MM.1S (cell line): Measurements from ENCODE around the gene ARHGDIB.

ENCODE experiments used
- DNase-seq: peaks from one replicate; pipeline ENCODE4 v3.0.0-alpha.2; 2015
- H2AFZ ChIP-seq: fragments of 300-600 bp; sonication (generic); 2 replicates; pipeline ENCODE4 v1.6.0; 2016; ENCODE audit warnings: antibody characterized with exemption, low read length
- H3F3A ChIP-seq: fragments of 300-600 bp; sonication (generic); 2 replicates; pipeline ENCODE4 v1.6.1; 2016; ENCODE audit warnings: mild to moderate bottlenecking, antibody characterized with exemption, low read length, moderate library complexity, mixed read lengths; ENCODE audit not compliant: insufficient read depth
- H3K27ac ChIP-seq: fragments of 300-600 bp; sonication (generic); 2 replicates; pipeline ENCODE4 v1.5.1; 2016; ENCODE audit warnings: mild to moderate bottlenecking, low read length
- H3K27me3 ChIP-seq: fragments of 300-600 bp; sonication (generic); replicated peaks from 2 replicates; pipeline ENCODE4 v1.6.0; 2016; ENCODE audit warnings: low read length; ENCODE audit not compliant: insufficient read depth
- H3K36me3 ChIP-seq: fragments of 300-600 bp; sonication (generic); replicated peaks from 2 replicates; pipeline ENCODE4 v1.6.1; 2016; ENCODE audit warnings: mild to moderate bottlenecking, low read length, mixed read lengths; ENCODE audit not compliant: insufficient read depth
- H3K4me1 ChIP-seq: fragments of 300-600 bp; sonication (generic); 2 replicates; pipeline ENCODE4 v1.6.1; 2016; ENCODE audit warnings: low read length, mixed read lengths
- H3K4me2 ChIP-seq: fragments of 300-600 bp; sonication (generic); 2 replicates; pipeline ENCODE4 v1.6.0; 2016; ENCODE audit warnings: low read depth, low read length
- H3K4me3 ChIP-seq: fragments of 300-600 bp; sonication (generic); 2 replicates; pipeline ENCODE4 v1.5.1; 2016; ENCODE audit warnings: low read length, mixed read lengths
- H3K79me2 ChIP-seq: fragments of 300-600 bp; sonication (generic); 2 replicates; pipeline ENCODE4 v1.6.1; 2016; ENCODE audit warnings: mixed run types, low read length, mixed read lengths
- H3K9ac ChIP-seq: fragments of 300-600 bp; sonication (generic); 2 replicates; pipeline ENCODE4 v1.6.1; 2016; ENCODE audit warnings: low read length, mixed read lengths
- H3K9me2 ChIP-seq: fragments of 300-600 bp; sonication (generic); replicated peaks from 2 replicates; pipeline ENCODE4 v1.6.1; 2016; ENCODE audit warnings: mild to moderate bottlenecking, low read length, mixed read lengths; ENCODE audit not compliant: insufficient read depth
- H3K9me3 ChIP-seq: fragments of 300-600 bp; sonication (generic); replicated peaks from 2 replicates; pipeline ENCODE4 v1.6.1; 2016; ENCODE audit warnings: mild to moderate bottlenecking, low read length, mixed read lengths; ENCODE audit not compliant: insufficient read depth
- H4K20me1 ChIP-seq: fragments of 300-600 bp; sonication (generic); 2 replicates; pipeline ENCODE4 v1.6.1; 2016; ENCODE audit warnings: mild to moderate bottlenecking, low read length, moderate library complexity, mixed read lengths; ENCODE audit not compliant: insufficient read depth
- EZH2 ChIP-seq: fragments of 300-600 bp; sonication (generic); optimal IDR thresholded peaks from 2 replicates; pipeline ENCODE3; 2017; ENCODE audit warnings: low read depth, mild to moderate bottlenecking, antibody characterized with exemption, low read length, mixed read lengths
- EZH2phosphoT487 ChIP-seq: fragments of 300-600 bp; sonication (generic); IDR thresholded peaks from 2 replicates; pipeline ENCODE4 v1.6.1; 2018; ENCODE audit warnings: antibody characterized with exemption, low read length
- TF ChIP-seq, protein P1 (sequence below): fragments of 300-600 bp; sonication (generic); IDR thresholded peaks from 2 replicates; pipeline ENCODE4 v1.5.1; 2016; ENCODE audit warnings: antibody characterized with exemption, low read length, mixed read lengths

Gene ARHGDIB

DNA sequence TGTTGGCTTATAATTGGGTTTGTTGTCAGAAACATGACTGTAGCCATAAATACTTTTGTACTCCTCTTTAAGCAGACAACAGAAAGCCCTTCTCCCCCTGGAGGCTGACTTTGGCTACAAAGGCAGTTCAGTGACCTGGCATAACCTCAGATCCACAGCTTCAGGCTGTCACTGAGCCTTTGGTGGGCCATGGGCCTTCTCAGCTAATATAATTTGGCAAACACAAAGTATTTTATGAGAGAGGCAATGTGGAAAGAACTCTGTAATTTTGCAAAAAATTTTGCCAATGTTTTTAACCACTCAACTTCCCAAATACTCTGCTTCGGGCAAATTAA is 60.2 kb downstream of the ARHGDIB start:
- Histone ChIP-seq H3K9me2 (no peaks in the 10 kb centered on the region), H3K4me2 (no peak overlapping the region), H3K9me3 (no peaks in the 10 kb centered on the region), H2AFZ (no peak overlapping the region), H3F3A (no peaks in the 10 kb centered on the region), H4K20me1 (no peaks in the 10 kb centered on the region), H3K4me1 (0 out of 2 replicates have a peak, but pooled peaks cover 9% of the 10 kb centered on the region), H3K4me3 (no peak overlapping the region), H3K36me3 (no peaks in the 10 kb centered on the region), H3K9ac (no peak overlapping the region), H3K27ac (no peak overlapping the region), H3K27me3 (no peaks in the 10 kb centered on the region), H3K79me2 (no peaks in the 10 kb centered on the region)
- DNase-seq: no peak
- TF ChIP-seq EZH2 (no peak), EZH2phosphoT487 (no peak)
- TF ChIP-seq, protein P1, sequence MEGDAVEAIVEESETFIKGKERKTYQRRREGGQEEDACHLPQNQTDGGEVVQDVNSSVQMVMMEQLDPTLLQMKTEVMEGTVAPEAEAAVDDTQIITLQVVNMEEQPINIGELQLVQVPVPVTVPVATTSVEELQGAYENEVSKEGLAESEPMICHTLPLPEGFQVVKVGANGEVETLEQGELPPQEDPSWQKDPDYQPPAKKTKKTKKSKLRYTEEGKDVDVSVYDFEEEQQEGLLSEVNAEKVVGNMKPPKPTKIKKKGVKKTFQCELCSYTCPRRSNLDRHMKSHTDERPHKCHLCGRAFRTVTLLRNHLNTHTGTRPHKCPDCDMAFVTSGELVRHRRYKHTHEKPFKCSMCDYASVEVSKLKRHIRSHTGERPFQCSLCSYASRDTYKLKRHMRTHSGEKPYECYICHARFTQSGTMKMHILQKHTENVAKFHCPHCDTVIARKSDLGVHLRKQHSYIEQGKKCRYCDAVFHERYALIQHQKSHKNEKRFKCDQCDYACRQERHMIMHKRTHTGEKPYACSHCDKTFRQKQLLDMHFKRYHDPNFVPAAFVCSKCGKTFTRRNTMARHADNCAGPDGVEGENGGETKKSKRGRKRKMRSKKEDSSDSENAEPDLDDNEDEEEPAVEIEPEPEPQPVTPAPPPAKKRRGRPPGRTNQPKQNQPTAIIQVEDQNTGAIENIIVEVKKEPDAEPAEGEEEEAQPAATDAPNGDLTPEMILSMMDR: no peak

DNA sequence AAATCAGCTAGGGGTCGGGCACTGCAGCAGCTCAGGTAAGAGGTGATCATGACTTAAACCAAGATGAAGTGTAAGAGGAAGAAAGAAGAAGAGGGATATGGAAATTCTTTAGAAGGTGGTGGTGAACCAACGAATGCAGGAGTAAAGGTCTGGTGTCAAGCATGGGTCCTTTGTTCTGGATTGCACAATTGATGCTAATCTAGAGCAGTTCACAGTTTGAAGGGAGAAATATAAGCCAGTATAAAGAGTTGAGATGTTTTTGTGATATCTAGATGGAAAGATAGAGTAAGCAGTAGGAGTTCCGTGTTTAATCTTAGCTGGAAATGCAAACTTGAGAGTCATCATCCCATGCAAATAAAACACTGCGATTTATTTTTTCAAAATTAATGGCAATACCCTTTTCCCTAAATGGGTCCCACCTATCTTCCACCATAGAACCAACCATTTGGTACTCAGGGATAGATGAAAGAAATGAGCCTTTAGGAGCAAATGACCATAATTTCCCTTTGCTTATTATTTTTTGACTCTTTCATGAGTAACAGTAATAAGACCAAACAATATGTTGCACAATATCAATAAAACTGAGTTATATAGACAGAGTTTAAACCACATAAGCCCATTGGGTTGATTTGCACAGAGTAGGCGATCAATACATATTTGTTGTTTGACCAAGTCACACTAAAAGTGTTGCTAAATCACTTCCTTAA is 60.7 kb downstream of the ARHGDIB start:
- Histone ChIP-seq H3K79me2 (no peaks in the 10 kb centered on the region), H3K27ac (no peak overlapping the region), H3K27me3 (no peaks in the 10 kb centered on the region), H3K9me2 (no peaks in the 10 kb centered on the region), H3K4me3 (no peak overlapping the region), H3K9ac (no peak overlapping the region), H3F3A (no peaks in the 10 kb centered on the region), H3K36me3 (no peaks in the 10 kb centered on the region), H3K4me2 (no peak overlapping the region), H4K20me1 (no peaks in the 10 kb centered on the region), H3K9me3 (no peaks in the 10 kb centered on the region), H3K4me1 (0 out of 2 replicates have a peak, but pooled peaks cover 9% of the 10 kb centered on the region), H2AFZ (no peak overlapping the region)
- no peak for DNase-seq
- TF ChIP-seq EZH2phosphoT487: no peak
- TF ChIP-seq, protein P1: no peak
- TF ChIP-seq EZH2: no peak

DNA sequence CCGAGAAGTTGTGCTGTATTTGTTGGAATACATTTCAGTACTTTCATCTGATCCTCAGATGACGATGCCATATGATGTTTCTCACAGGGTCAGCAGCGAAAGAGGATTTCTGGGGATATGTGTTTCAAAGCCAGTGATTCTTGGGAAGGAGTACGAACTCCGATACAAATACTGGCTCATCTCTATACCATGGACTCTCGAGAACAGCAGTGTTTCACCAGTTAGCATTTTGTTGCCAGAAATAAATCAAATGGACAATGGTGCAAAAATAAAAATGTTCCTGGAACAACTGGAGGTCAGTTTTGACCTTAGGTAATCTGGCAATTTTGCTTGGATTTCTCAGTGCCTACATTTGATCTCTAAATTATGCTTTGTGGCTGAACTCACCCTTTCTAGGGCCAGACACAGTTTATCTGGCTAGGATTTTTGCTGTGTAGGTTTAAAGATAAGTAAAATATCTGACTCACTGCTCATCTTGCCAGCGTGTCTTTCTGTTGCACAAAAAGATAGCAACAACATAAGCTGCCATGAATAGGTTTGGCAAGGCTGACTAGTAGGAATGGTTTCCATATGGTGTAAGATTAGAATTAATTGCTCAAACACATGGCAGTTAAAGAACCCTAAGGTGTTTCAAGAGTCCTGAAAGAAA is 64.8 kb downstream of the ARHGDIB start:
- H3K4me3 ChIP-seq: no peak overlapping the region
- no peak for DNase-seq
- H3K36me3 ChIP-seq: no peaks in the 10 kb centered on the region
- no peak overlapping the region for H3K9ac ChIP-seq
- H3K4me1 ChIP-seq: no peaks in the 10 kb centered on the region
- H3K79me2 ChIP-seq: no peaks in the 10 kb centered on the region
- no peaks in the 10 kb centered on the region for H3K9me3 ChIP-seq
- no peaks in the 10 kb centered on the region for H3K27me3 ChIP-seq
- H4K20me1 ChIP-seq: no peaks in the 10 kb centered on the region
- no peak overlapping the region for H2AFZ ChIP-seq
- H3K9me2 ChIP-seq: no peaks in the 10 kb centered on the region
- TF ChIP-seq EZH2 (no peak), EZH2phosphoT487 (no peak)
- TF ChIP-seq, protein P1: no peak
- no peak overlapping the region for H3K4me2 ChIP-seq
- no peak overlapping the region for H3K27ac ChIP-seq
- no peaks in the 10 kb centered on the region for H3F3A ChIP-seq
